Measurements from ENCODE around the gene FAM25C.
"Not testable (repeated sequence)": the region's sequence is repeated elsewhere in the genome, so short reads cannot be mapped to it uniquely, and the experiment has no call there.

DNA sequence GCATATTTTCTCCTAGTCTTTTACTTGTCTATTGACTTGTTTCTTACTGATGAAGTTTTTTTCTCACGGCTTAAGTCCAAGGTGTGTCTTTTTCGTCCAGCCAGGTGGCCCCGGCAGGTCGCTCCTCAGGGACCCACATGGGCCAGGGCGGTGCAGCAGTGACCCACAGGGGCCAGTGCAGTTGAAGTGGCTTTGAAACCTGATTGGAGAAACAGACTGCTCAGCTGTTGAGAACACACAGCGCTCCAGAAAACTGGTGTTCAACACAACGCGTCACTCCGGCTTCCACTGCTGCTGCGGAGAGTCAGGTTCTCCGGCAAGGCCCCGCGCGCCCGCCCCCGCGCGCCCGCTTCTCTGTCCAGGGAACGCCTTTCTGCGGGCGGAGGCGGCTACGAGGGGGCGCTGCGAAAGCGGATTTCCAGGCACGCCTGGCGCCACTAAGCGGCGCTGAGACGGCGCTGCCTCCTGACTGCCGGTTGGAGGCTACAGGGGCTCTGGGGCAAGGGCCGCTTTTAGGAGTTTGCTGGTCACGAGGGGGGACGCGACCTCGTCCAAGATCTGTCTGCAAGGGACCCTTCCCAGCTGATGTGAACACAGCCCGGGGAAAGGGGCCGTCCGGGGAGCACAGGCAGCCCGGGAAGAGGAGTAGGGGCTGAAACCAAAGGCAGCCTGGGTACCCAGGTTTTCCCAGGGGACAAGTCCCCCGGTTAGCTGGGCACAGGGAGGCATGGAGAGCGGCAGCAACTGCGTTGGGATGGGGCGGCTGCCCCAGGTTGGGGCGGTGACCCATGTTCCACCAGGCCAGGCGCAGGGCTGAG, 13.0 kb downstream of the FAM25C start:
- TF ChIP-seq POLR2A (IDR thresholded peaks at IDR 0.05), result not testable (repeated sequence)
- TF ChIP-seq, protein P1, sequence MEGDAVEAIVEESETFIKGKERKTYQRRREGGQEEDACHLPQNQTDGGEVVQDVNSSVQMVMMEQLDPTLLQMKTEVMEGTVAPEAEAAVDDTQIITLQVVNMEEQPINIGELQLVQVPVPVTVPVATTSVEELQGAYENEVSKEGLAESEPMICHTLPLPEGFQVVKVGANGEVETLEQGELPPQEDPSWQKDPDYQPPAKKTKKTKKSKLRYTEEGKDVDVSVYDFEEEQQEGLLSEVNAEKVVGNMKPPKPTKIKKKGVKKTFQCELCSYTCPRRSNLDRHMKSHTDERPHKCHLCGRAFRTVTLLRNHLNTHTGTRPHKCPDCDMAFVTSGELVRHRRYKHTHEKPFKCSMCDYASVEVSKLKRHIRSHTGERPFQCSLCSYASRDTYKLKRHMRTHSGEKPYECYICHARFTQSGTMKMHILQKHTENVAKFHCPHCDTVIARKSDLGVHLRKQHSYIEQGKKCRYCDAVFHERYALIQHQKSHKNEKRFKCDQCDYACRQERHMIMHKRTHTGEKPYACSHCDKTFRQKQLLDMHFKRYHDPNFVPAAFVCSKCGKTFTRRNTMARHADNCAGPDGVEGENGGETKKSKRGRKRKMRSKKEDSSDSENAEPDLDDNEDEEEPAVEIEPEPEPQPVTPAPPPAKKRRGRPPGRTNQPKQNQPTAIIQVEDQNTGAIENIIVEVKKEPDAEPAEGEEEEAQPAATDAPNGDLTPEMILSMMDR (IDR thresholded peaks at IDR 0.05), result not testable (repeated sequence)

Data from testis (tissue), 2 donors.